ENCODE measurements around the gene ROBO1. TPM values are rescaled to one million over a fixed set of nuclear protein-coding genes. Genes with fewer than 3 reads are reported as not detected.

Gene ROBO1
- total RNA-seq, 1 donor from 2014 or later = 39.3 TPM

- no peak for DNase-seq (ENCODE audit: extremely low read depth, low read depth, low spot score)
These were observed 816.4 kb downstream of the ROBO1 start for GRCh38 chr3:78951342-78951945.

DNA sequence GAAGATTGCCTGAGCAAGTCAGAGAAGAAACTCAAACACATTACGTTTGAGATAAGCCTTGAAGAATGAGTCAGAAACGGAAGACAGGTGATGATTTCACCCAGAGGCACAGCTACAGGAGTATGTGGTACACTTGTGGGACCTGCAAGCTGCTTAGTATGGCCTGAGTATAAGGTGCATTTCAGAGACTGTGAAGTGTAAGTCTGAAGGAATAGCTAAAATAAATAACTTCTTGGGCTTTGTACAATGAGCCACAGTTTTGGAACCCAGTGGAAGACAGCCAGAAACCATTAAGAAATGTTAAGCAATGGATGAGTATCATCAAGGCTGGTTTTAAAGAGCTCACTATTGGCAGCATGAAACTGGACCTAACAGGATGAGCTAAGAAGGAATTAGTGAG, 826.2 kb downstream of the ROBO1 start:
- DNase-seq (ENCODE audit: extremely low read depth, low read depth, low spot score) = no peak

GRCh38 chr3:78940626-78941025, 827.2 kb downstream of the ROBO1 start:
- DNase-seq (ENCODE audit: extremely low read depth, low read depth, low spot score) = no peak

- DNase-seq (ENCODE audit: extremely low read depth, low read depth, low spot score) = no peak
These were observed 827.7 kb downstream of the ROBO1 start for GRCh38 chr3:78940128-78940527.

GRCh38 chr3:78937475-78937874, 830.3 kb downstream of the ROBO1 start:
- no peak for DNase-seq (ENCODE audit: extremely low read depth, low read depth, low spot score)

- no peak for DNase-seq (ENCODE audit: extremely low read depth, low read depth, low spot score)
These were observed 840.0 kb downstream of the ROBO1 start for GRCh38 chr3:78927759-78928158.

GRCh38 chr3:78926523-78926922, 841.3 kb downstream of the ROBO1 start:
- no peak for DNase-seq (ENCODE audit: extremely low read depth, low read depth, low spot score)

- DNase-seq (ENCODE audit: extremely low read depth, low read depth, low spot score) = no peak
These were observed 843.1 kb downstream of the ROBO1 start for GRCh38 chr3:78924711-78925110.

DNA sequence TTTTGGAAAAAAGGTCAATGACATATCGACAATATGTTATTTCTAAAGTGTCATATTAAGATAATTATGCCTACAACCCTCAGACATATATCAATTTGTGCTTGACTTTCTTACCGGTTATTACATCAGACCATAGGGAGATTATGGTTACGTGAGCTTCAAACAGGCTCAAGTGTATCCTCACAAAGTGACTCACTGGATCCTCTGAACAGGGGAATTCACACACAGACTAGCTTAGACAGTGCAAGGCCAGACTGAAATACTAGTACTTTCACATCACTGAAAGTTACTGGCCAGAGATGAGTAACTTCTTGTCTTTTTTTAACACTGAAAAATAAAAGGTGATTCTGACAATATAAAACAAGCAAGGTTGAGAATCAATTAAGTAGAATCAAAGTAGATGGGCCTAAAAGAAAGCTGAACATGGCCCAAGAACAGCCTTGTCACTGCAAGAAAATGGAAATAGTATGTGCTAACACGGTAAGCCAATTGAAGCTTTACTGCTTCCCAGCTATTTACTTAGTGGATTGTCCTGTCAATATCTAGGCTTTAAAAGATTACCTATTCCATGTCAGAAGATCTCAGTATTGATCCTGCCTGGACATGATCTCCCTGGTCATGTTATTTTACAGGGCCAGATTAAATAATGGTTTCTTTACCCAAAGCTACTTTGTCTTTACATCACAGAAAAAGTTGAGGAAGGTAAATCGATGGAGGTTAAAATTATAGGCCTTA, 848.6 kb downstream of the ROBO1 start:
- DNase-seq (ENCODE audit: extremely low read depth, low read depth, low spot score) = no peak

- no peak for DNase-seq (ENCODE audit: extremely low read depth, low read depth, low spot score)
These were observed 849.3 kb downstream of the ROBO1 start for GRCh38 chr3:78918361-78919020.

- no peak for DNase-seq (ENCODE audit: extremely low read depth, low read depth, low spot score)
These were observed 850.3 kb downstream of the ROBO1 start for GRCh38 chr3:78917536-78917935.

GRCh38 chr3:78913711-78914110, 854.1 kb downstream of the ROBO1 start:
- no peak for DNase-seq (ENCODE audit: extremely low read depth, low read depth, low spot score)

- DNase-seq (ENCODE audit: extremely low read depth, low read depth, low spot score) = no peak
These were observed 855.1 kb downstream of the ROBO1 start for GRCh38 chr3:78912687-78913086.

GRCh38 chr3:78912259-78912658, 855.5 kb downstream of the ROBO1 start:
- DNase-seq (ENCODE audit: extremely low read depth, low read depth, low spot score) = no peak

DNA sequence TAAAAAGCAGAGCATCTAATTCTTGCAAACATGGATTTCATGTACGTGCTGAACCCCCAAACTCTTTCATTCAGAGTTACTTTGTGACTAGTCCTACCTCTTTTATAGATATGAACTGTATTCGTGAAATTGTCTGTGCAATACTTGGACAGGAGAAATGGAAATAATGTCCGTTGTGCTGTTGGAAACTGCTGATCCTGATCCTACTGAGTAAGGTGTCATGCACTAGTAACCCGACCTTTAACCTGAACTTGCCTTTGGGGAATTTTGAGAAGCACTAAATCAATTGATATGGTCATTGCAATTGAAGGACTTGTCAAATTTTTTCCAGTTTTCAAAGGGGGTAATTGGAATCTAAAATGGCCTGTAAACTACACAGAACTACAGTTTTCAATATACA, 856.4 kb downstream of the ROBO1 start:
- DNase-seq (ENCODE audit: extremely low read depth, low read depth, low spot score) = no peak

GRCh38 chr3:78908236-78908635, 859.6 kb downstream of the ROBO1 start:
- DNase-seq (ENCODE audit: extremely low read depth, low read depth, low spot score) = no peak

GRCh38 chr3:78907367-78907766, 860.4 kb downstream of the ROBO1 start:
- no peak for DNase-seq (ENCODE audit: extremely low read depth, low read depth, low spot score)

- no peak for DNase-seq (ENCODE audit: extremely low read depth, low read depth, low spot score)
These were observed 860.9 kb downstream of the ROBO1 start for GRCh38 chr3:78906930-78907329.

GRCh38 chr3:78906245-78906644, 861.6 kb downstream of the ROBO1 start:
- no peak for DNase-seq (ENCODE audit: extremely low read depth, low read depth, low spot score)

GRCh38 chr3:78905700-78906099, 862.1 kb downstream of the ROBO1 start:
- no peak for DNase-seq (ENCODE audit: extremely low read depth, low read depth, low spot score)

DNA sequence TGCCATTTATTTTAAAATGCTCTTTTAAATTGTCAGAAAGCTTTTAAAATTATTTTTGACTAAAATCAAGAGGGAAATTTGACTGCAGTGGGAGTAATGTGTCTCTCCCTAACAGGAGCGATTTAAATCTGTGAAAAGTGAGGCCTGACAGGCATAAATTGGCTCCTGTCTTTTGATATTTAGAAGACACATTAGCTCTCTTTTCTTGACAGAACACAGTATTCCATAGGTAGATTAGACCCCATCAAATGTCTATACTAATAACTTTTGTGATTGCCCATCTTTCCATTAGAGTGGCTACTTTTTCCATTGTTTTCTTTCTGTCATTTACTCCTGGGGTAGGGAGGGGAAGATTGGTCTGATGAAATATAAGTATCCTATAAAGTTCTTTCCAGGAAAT, 866.3 kb downstream of the ROBO1 start:
- DNase-seq (ENCODE audit: extremely low read depth, low read depth, low spot score) = no peak

GRCh38 chr3:78900880-78901279, 866.9 kb downstream of the ROBO1 start:
- no peak for DNase-seq (ENCODE audit: extremely low read depth, low read depth, low spot score)

Data from glomerular endothelial cell (primary cell).